HepG2 (cell line): ENCODE results near the gene PLVAP. TPM values are rescaled to one million over a fixed set of nuclear protein-coding genes. Genes with fewer than 3 reads are reported as not detected.

Experiments used
- ATAC-seq: fragments of 200-7000 bp; cut with Tn5 transposase; 3 replicates; pipeline ENCODE4 v1.9.1; 2020; ENCODE audit warnings: mild to moderate bottlenecking, moderate library complexity
- BruUV-seq: library from RNA; stranded (reverse); fragments of 400-500 nt; replicated peaks from 2 replicates; lab custom pipeline; 2021; lab: Mats Ljungman, UMichigan
- CTCF ChIA-PET: fragments of 300-600 bp; formaldehyde crosslinking; extraction: SDS; loops from one replicate; lab custom pipeline; 2021; ENCODE audit warnings: low total read pairs, inconsistent platforms, low intra/inter-chr PET ratio; lab: Yijun Ruan, JAX
- POLR2A ChIA-PET: fragments of 350-600 bp; sonication (Branson Sonifier 250); formaldehyde crosslinking; loops from one replicate; lab custom pipeline; 2020; ENCODE audit warnings: antibody characterized with exemption, inconsistent platforms; lab: Yijun Ruan, JAX
- DNase-seq: peaks from one replicate; pipeline ENCODE4 v3.0.0-alpha.2; 2015; ENCODE audit warnings: low spot score
- FAIRE-seq: peaks from 3 replicates; lab custom pipeline; 2011; peaks lifted over from hg19 to GRCh38; lab: Jason Lieb, UNC
- H2AFZ ChIP-seq: one replicate; pipeline ENCODE4 v1.6.1; 2011; ENCODE audit warnings: low read length, inconsistent platforms
- H3K27ac ChIP-seq: fragments of 300-600 bp; 3 replicates; pipeline ENCODE4 v1.8.0; 2011; ENCODE audit warnings: mixed run types, mild to moderate bottlenecking, mixed read lengths, low read length, inconsistent platforms; ENCODE audit not compliant: insufficient read depth; ENCODE audit errors: extremely low read length
- H3K27me3 ChIP-seq, 2 experiments: fragments of 200-600 bp in 1 of 2; 2 replicates in 1 of 2; 3 replicates in 1 of 2; pipeline versions ENCODE4 v1.6.0 to v1.8.0; 2011; ENCODE audit warnings: low read length in 2 of 2, mild to moderate bottlenecking in 2 of 2, moderate library complexity in 2 of 2, inconsistent platforms in 1 of 2; ENCODE audit not compliant: insufficient read depth in 2 of 2, control insufficient read depth in 1 of 2
- H3K36me3 ChIP-seq, 2 experiments: fragments of 200-600 bp in 1 of 2; replicated peaks in 1 of 2; 2 replicates in 1 of 2; 3 replicates in 1 of 2; pipeline versions ENCODE4 v1.5.1 to v1.8.0; 2011; ENCODE audit warnings: low read length in 2 of 2, inconsistent platforms in 1 of 2; ENCODE audit not compliant: insufficient read depth in 2 of 2, control insufficient read depth in 1 of 2
- H3K4me1 ChIP-seq: 2 replicates; pipeline ENCODE4 v1.5.1; 2012; ENCODE audit warnings: low read length, inconsistent platforms; ENCODE audit not compliant: insufficient read depth
- H3K4me2 ChIP-seq: 2 replicates; pipeline ENCODE4 v1.6.0; 2011; ENCODE audit warnings: low read depth, low read length, inconsistent platforms
- H3K4me3 ChIP-seq, 3 experiments: fragments of 200-600 bp in 1 of 3; sonication (generic), shearing (Covaris generic) in 1 of 3; replicated peaks in 1 of 3; 2 replicates each; pipeline ENCODE4 v1.5.1; 2011 to 2016; ENCODE audit warnings: low read length in 3 of 3, inconsistent platforms in 2 of 3, low read depth in 2 of 3, mild to moderate bottlenecking in 2 of 3, control low read depth in 1 of 3, mixed read lengths in 1 of 3; ENCODE audit not compliant: insufficient read depth in 1 of 3
- H3K79me2 ChIP-seq: one replicate; pipeline ENCODE4 v1.6.1; 2011; ENCODE audit warnings: low read length, inconsistent platforms; ENCODE audit not compliant: insufficient read depth
- H3K9ac ChIP-seq: 2 replicates; pipeline ENCODE4 v1.6.0; 2011; ENCODE audit warnings: mild to moderate bottlenecking, low read depth, low read length, inconsistent platforms; ENCODE audit not compliant: insufficient read depth
- H3K9me3 ChIP-seq: 2 replicates; pipeline ENCODE4 v1.5.1; 2012; ENCODE audit warnings: mild to moderate bottlenecking, low read length
- H4K20me1 ChIP-seq: 2 replicates; pipeline ENCODE4 v1.6.0; 2011; ENCODE audit warnings: inconsistent platforms, mild to moderate bottlenecking, low read length, moderate library complexity; ENCODE audit not compliant: insufficient read depth
- ATAD3A ChIP-seq: sonication (generic); formaldehyde crosslinking; IDR thresholded peaks from 2 replicates; pipeline ENCODE4 v1.4.0; 2020; ENCODE audit warnings: missing genetic modification reagents
- MXD1 ChIP-seq: sonication (generic); formaldehyde crosslinking; IDR thresholded peaks from 2 replicates; pipeline ENCODE4 v1.4.0; 2020; ENCODE audit warnings: mild to moderate bottlenecking, missing genetic modification reagents
- NCOR1 ChIP-seq: fragments of 200-600 bp; sonication (generic); IDR thresholded peaks from 2 replicates; pipeline ENCODE4 v1.7.0; 2017; ENCODE audit warnings: antibody characterized with exemption, low read length, borderline replicate concordance
- NFYC ChIP-seq: IDR thresholded peaks from 2 replicates; pipeline ENCODE4 v1.6.1; 2016; ENCODE audit warnings: missing genetic modification reagents, missing compliant biosample characterization
- ZBTB38 ChIP-seq: sonication (generic); formaldehyde crosslinking; IDR thresholded peaks from 2 replicates; pipeline ENCODE4 v1.5.1; 2020; ENCODE audit warnings: mild to moderate bottlenecking, missing genetic modification reagents
- ZBTB44 ChIP-seq: sonication (generic); formaldehyde crosslinking; IDR thresholded peaks from 2 replicates; pipeline ENCODE4 v1.4.0; 2020; ENCODE audit warnings: missing genetic modification reagents
- ZMYM2 ChIP-seq: sonication (generic); formaldehyde crosslinking; IDR thresholded peaks from 2 replicates; pipeline ENCODE4 v1.8.0; 2022; ENCODE audit warnings: mild to moderate bottlenecking, missing genetic modification reagents
- ZNF839 ChIP-seq: sonication (generic); formaldehyde crosslinking; IDR thresholded peaks from 2 replicates; pipeline ENCODE4 v1.4.0; 2020; ENCODE audit warnings: missing genetic modification reagents, mild to moderate bottlenecking, borderline replicate concordance
- WGBS: methylation state at CpG from one replicate; pipeline ENCODE4 v1.1.6; 2017; ENCODE audit warnings: low lambda C conversion rate; 5-methylcytosine and 5-hydroxymethylcytosine counted together
- in situ Hi-C: cut with HindIII; loops from 2 replicates; pipeline ENCODE4 v1.10.0; 2017; ENCODE audit warnings: low pct_unique_long_range_greater_than_20kb; ENCODE audit not compliant: extremely low pct_ligation_motif_present
- intact Hi-C: fragments of 100-400 bp; cut with micrococcal nuclease; formaldehyde crosslinking; loops from one replicate; pipeline ENCODE4 v1.10.0; 2022; ENCODE audit not compliant: unreplicated experiment
- polyA plus RNA-seq, 8 experiments: library from polyadenylated mRNA; depleted of rRNA in 3 of 8; stranded (reverse) in 7 of 8; unstranded in 1 of 8; fragments of >200 nt; fragmentation: Illumina TruSeq in 4 of 8; extraction: Trizol in 4 of 8; gene quantifications; 2 replicates each; pipeline versions ENCODE4 v1.2.1 to v1.2.3, GENCODE V29; 2011 to 2016; ENCODE audit warnings: low read depth in 4 of 8, missing spikeins in 1 of 8, mixed read lengths in 1 of 8; ENCODE audit not compliant: insufficient read depth in 1 of 8
- total RNA-seq, 5 experiments: library from RNA; depleted of rRNA; stranded (reverse); fragments of >200 nt; fragmentation: Illumina TruSeq; extraction: Trizol; gene quantifications; 2 replicates each; pipeline ENCODE4 v1.2.3, GENCODE V29; 2016; ENCODE audit warnings: low read depth in 1 of 5

The PLVAP gene
- total and polyA plus RNA-seq, 2 of the 13 experiments (the other 11 are each of a cell fraction or from before 2014, with no cell fraction given): 0.26 TPM; not detected in 1

DNA sequence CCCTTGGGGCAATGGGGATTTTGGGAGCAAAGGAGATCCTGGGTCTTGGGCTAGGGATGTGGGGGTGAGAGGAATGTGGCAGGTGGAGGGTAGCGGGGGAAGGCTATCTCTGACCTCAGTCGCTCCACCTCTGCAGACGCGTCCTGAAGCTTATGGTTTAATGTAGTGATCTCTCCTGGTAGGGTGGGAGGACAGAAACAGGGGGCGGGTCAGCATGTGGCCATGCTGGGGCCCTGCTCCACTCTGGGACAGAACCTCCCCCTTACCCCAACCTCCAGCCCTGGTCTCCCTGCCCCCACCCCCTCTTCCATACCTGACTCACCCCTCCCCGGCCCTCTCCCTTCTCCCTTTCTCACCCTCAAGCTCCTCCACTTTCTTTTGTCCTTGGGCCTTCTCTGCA is 26.9 kb upstream of the PLVAP start:
- ChIA-PET CTCF (no interaction called here), POLR2A (no interaction called here)
- H3K9ac ChIP-seq: no peak overlapping the region; the same call in 1 of the 2 replicates
- peaks cover 13% of the 10 kb centered on the region for H3K4me1 ChIP-seq
- 93% methylated on average over 6 of the region's 6 CpGs for WGBS
- H3K79me2 ChIP-seq: peaks cover 33% of the 10 kb centered on the region
- DNase-seq (no peak), FAIRE-seq (no peak), ATAC-seq (no peak)
- H3K27ac ChIP-seq: peak overlapping the region; percentile 81
- in situ Hi-C loops: no loop called here
- H3K4me2 ChIP-seq: peak overlapping the region; percentile 92
- H3K27me3 ChIP-seq: no peaks in the 10 kb centered on the region; a peak in 1 of 5 replicates
- H3K4me3 ChIP-seq: peak overlapping the region; percentile 62 to 82 (median 70); a peak in 5 of 6 replicates
- H3K9me3 ChIP-seq: no peaks in the 10 kb centered on the region
- intact Hi-C loops: no loop called here
- H4K20me1 ChIP-seq: no peaks in the 10 kb centered on the region; the same call in 1 of the 2 replicates
- BruUV-seq: no TSS peak
- no peak overlapping the region for H2AFZ ChIP-seq
- H3K36me3 ChIP-seq: peaks cover 0 to 8% of the 10 kb centered on the region in 2 experiments; a peak in 3 of 5 replicates
- no peak for TF ChIP-seq ZNF839
- 0 out of 2 replicates have a peak, but pooled peaks have one; percentile 21 for TF ChIP-seq ZBTB38 (CRISPR knock-in tag)
- no peak for TF ChIP-seq MXD1 (CRISPR knock-in tag)
- no peak for TF ChIP-seq ATAD3A (CRISPR knock-in tag)
- no peak for TF ChIP-seq NFYC
- no peak for TF ChIP-seq ZMYM2 (CRISPR knock-in tag)
- TF ChIP-seq ZBTB44 (CRISPR knock-in tag): no peak
- TF ChIP-seq NCOR1: no peak
